HG02885 (cell line): ENCODE measurements around the gene MAP10.
"Not testable (repeated sequence)": the region's sequence is repeated elsewhere in the genome, so short reads cannot be mapped to it uniquely, and the experiment has no call there.

ENCODE experiments used
- ATAC-seq: cut with Tn5 transposase; IDR thresholded peaks from one replicate; pipeline ENCODE4 v1.9.1; 2021; ENCODE audit warnings: mild to moderate bottlenecking; ENCODE audit not compliant: unreplicated experiment, poor library complexity

The MAP10 gene, protein sequence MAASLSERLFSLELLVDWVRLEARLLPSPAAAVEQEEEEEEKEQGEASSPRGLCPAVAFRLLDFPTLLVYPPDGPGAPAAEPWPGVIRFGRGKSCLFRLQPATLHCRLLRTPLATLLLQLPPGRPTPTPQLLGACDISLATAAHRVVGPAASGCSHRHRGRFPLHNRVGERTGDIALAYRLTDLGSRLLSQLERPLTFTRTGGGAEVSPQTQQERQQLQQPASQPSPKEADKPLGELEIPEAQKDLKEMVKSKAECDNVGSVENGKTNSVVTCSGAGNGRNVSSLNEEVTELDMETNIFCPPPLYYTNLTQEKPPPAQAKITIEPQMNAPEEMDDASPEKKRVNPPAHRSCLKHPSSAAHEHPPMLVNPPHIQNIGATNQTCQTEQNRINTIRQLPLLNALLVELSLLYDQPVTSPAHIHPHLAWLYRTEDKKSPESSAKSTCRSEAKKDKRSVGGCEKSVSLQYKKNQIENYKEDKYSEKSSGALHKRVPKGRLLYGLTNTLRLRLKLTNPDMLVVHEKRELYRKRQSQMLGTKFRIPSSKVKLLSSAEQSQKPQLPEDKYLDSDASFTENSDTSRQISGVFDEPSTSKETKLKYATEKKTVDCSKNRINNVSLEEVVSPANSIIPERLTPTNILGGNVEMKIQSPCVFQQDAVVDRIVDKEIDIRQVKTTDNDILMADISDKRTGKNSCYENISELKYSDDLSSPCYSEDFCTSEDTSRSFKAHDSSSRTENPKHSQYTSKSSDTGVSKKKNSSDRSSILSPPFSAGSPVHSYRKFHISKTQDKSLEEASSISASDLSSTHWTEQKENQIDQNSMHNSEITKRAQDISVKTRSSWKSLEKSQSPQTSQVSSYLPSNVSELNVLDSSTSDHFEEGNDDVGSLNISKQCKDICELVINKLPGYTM

GRCh38 chr1:232805269-232806185 is at the start of gene MAP10:
Gene MAP10, plus strand, starts transcription at chr1:232805416. Its CDS starts 34 bp downstream, at chr1:232805450.
- peak; percentile 82 for ATAC-seq

DNA sequence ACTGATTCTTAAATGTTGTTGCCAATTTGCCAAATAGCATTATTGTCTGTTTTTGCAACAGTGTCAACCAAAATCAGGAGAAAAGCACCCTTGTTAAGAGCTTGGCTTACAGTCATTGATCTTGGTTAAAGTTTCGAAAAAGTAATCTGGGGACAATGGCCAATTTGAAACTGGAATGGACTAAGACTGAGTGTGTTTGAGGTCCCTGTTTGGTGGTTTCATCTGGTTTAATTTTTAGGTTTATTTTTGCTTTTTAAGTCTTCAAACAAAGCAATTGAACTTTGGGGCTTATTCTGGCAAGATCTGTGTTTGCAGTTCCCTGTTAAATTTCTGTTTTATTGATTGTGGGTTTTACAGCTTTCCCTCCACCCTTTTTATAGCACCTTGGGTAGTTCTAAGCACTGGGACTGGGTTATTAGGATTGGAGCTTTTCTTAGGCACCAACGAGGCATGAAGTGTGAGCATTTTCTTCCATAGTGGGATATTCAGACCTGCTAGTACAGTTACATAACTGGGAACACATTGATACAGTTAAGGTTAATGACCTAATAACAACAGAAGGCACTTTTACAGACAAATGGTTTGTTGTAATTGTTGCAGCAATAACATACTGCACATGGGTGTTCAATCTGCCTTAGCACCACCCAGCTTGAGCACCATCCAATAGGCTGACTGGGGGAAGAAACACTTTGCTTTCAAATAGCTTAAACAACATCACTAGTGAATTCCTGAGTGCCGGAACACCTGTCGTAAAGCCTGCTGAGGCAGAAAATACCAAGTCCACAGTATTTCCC is 40.6 kb upstream of the MAP10 start:
- ATAC-seq, result no peak

DNA sequence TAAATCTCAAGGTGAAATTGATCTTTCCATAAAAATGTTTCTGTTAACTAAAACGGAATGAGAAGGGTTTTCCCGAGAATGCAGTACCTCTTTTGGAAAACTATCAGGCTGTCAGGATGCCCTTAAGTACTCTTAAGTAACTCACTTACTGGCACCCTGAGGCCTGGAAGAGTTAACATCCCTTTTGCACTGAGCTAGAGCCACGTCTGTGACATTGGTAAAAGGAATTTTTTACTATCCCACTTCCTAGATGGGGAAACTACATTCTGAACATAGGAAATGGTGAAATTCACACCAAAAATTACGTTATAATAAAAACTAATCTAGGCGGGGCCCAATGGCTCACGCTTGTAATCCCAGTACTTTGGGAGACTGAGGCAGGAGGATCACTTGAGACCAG is 39.7 kb upstream of the MAP10 start:
- no peak for ATAC-seq

- no peak for ATAC-seq
Measured at GRCh38 chr1:232766241-232766890, 38.9 kb upstream of the MAP10 start.

DNA sequence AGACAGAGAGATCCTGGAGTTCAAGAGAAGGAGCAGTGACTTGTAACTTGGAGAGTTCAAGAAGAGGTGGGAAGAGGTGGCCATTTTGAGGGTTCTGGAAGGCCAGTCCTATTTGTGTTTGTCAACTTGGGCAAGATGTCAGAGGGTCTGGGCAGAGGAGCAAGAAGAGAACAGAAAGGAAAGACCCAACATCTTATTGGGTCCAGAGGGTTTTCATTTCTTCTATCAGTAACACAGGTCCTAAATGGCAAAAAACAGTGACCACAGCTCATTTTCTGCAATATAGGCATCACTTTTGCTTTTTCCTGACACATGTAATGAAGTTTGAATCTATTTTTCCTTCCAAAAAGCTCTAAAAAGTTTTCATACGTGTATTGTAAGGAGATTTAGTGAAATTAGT is 38.3 kb upstream of the MAP10 start:
- ATAC-seq, result no peak

- ATAC-seq, result no peak
Measured at GRCh38 chr1:232767305-232768074, 37.7 kb upstream of the MAP10 start.

DNA sequence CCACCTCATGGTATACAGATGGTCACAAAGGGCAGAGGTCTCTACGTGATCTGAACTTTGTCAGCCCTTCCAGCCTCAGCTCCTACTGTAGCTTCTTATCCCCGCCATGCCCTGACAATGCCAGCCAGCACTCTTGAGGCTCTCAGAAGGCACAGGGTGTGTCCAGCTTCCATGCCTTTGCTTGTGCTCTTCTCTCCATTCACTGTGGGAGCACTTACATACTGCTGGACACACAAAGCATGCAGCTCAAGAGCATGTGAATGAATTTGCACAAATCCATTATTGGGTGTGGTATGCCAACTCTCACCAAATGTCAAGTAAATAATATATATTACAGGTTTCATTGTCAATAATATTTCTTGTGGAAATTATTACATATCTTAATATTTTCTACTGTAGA is 36.4 kb upstream of the MAP10 start:
- no peak for ATAC-seq

DNA sequence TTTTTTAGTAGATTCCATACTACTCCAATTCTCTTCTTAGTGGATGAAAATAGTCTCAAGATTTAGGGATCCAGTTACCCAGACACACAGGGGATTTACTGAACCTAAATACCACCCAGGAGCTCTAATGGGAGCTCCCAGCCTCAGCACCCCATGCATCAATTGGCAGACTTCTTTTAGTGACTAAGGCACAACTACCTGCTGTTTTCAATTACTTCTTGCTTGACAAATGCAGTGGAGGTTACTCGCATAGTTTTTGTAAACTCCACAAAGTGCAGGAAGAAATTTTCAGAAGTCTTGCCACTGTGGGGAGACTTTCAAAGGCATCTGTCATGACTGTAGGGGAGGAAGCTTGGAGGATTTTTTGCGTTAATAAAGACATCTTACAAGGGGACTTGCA is 35.5 kb upstream of the MAP10 start:
- no peak for ATAC-seq

DNA sequence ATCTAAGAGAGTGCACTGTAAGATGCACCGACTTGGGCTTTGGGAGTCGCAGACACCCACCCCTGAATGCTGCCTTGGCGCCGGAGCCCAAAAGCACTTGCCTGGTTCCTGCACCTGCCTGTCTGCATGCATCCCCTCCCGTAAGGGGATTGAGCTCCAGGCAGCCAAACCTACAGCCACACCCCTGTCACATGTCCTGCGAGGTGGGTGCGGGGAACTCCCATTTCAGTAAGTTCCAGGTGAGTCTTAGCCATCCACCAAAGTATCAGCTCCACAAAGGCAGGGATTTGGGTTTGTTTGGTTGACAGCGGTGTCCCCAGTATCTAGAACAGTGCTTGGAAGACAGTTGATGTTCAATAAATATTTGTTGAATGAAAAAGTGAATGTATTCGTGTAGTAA is 31.5 kb upstream of the MAP10 start:
- no peak for ATAC-seq

DNA sequence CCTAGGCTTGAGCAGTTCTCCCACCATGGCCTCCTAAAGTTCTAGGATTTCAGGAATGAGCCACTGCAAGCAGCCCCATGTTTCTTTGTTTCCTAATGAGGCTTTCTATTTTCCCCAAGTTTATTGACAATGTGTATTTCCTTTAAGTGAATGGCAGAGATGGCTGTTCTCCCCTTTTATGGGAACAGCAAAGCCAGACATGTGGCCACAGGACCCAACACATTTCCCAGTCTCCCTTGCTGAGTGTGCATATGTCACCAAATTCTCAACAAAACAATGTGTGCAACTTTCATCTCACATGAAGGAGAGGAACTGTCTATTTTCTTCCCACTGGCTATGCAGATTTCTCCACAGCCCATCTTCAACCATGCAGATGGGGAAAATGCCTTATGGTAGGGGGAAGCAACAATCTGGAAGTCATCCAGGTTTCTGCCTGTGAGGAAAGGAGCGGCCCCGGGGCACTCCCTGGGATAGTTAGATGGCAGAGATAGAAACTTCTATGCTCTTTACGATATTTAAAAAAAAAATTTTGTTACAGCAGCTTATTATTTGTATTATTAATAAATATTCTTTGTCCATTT is 28.6 kb upstream of the MAP10 start:
- ATAC-seq, result no peak

- no peak for ATAC-seq
Measured at GRCh38 chr1:232780354-232780753, 24.9 kb upstream of the MAP10 start.

GRCh38 chr1:232784794-232785193 is 20.4 kb upstream of the MAP10 start:
- ATAC-seq, result no peak

DNA sequence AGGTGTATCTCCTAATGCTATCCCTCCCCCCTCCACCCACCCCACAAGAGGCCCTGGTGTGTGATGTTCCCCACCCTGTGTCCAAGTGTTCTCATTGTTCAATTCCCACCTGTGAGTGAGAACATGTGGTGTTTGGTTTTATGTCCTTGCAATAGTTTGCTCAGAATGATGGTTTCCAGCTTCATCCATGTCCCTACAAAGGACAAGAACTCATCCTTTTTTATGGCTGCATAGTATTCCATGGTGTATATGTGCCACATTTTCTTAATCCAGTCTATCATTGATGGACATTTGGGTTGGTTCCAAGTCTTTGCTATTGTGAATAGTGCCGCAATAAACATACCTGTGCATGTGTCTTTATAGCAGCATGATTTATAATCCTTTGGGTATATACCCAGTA is 19.6 kb upstream of the MAP10 start:
- not testable (repeated sequence) for ATAC-seq

GRCh38 chr1:232786845-232787455 is 18.3 kb upstream of the MAP10 start:
- no peak for ATAC-seq

DNA sequence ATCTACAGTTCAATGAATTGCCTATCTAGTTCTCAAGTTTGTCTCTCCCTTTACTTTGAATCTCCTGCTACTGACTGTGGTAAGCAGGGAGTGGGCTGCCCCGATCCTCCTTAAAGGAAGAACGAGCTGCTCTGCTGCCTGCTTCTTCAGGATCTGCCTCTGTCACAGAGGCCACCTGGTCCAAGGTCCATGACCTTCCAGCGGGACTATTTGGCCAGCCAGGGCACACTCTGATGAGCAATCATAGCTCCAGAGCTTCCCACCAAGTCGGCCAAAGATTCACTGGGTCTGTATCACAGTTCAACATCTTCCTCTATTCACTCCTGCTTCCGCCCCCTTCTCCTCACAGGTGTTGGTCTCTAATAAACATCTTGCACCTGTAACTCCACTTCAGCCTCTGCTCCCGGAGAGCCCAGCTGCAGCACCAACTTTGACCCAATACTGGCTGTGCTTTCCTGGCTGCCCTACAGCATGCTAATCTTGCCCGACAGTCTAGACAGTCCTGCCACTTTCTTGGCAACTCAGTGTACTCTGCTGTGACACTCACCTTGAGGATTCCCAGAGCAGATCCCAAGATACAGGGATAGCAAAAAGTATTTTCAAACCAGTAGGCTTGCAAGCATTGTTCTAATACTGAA is 16.9 kb upstream of the MAP10 start:
- no peak for ATAC-seq

DNA sequence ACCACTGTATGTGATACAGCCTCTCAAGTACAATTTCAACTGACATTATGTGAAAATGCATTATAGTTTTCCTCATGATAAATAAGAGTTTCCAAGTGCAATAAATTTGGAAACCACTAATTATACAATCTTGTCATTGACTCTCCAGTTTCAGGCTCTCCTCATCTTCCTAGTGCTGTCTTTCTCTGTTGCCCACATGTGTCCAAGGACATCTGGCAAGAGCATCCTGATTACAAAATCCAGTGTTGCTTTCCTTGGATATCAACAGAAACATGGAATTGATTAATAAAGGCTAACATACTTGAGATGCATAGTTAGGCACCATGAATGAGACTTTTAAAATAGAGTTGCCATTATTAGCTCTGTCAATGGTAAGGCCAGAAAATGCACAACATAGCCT is 15.6 kb upstream of the MAP10 start:
- no peak for ATAC-seq

DNA sequence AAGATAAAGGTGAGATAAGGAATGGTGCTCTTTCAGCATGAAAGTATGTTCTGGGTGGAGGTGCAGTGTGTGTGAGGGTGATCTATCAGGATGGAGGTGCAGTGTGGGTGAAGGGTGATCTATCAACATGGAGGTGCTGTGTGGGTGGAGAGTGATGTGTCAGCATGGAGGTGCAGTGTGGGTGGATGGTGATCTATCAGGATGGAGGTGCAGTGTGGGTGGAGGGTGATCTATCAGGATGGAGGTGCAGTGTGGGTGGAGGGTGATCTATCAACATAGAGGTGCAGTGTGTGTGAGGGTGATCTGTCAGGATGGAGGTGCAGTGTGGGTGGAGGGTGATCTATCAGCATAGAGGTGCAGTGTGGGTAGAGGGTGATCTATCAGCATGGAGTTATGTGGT is 12.3 kb upstream of the MAP10 start:
- no peak for ATAC-seq
